ENCODE data around the gene CYRIA.

Gene CYRIA

DNA sequence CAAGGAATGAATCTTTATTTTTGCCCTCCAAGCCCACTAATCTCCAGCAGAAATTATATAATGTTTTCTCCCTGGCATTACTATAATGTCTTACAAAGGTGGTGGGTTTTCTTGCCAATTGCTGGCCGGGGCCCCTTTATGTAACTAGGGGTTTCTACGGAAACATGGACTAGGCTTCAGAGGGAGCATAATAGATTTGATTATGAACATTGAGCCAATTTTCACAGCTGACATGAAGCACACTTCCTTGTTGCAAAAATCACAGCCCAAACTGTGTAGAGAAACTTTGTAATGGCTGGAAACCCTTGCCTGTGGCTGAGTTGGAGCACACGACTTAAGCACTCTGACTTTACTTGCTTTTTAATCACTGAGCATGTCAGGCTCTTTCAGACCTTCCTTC is 3.8 kb upstream of the CYRIA start:
- DNase-seq (ENCODE audit: low spot score), result no peak

DNA sequence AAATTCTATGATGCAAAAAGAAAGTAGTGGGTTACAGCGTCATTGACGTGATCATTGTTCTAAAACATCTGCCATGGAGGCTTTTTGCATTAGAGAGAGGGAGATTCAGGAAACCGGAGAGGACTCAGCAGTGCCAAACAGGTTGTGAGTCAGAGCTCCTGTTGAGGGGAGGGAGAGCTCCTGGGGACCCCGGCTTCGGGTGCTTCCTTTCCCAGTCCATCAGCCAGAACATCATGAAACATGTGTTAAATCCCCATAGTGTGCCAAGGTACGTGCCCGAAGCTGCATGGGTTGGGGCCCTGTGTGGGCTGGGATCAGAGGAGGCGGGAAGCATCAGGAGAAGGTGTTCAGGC is 791 bp upstream of the CYRIA start:
- no peak for DNase-seq (ENCODE audit: low spot score)

DNA sequence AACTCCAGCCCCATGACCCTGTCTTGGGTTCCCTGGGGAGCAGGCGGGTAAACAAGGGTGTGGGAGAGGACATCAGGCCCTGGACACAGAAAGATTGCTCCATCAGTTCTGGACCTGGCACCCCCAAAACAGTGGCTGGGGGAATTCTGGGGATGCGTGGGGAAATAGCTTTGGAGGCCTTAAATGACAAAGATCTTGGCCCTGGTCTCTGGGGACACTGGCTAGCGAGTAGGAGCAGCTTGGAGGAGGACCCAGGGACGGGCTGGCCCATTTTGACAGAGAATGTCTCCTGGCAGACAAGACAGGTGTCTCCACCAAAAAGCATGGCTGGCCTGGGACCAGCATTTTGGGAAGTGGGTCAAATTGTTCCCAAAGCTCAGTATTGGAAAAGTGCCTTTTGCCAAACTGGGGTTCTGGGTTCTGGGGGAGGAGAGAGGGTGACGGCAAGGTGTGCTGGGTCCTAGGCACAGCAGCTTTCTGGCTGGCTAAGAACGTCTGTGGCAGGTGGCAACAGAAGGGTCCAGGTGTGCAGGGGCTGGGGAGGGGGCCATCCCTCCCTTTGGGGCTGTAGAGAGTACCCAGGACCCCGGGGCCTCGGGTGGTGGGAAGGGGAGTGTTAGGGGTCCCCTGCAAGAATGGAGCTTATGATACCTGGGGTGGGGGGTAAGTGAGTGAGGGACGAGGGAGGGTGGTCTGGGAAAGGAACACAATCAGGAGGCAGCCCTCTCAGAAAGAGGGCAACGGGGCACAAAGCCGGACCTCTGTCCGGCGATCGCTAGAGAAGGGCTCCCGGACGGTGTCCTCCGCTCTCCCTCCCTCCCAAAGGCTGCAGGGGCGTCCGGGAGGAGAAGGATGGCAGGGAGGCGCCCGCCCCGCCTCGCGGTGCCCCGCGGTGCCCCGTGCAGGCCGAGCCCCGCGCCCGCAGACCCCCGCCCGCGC is 556 bp downstream of the CYRIA start:
- no peak for DNase-seq (ENCODE audit: low spot score)

DNA sequence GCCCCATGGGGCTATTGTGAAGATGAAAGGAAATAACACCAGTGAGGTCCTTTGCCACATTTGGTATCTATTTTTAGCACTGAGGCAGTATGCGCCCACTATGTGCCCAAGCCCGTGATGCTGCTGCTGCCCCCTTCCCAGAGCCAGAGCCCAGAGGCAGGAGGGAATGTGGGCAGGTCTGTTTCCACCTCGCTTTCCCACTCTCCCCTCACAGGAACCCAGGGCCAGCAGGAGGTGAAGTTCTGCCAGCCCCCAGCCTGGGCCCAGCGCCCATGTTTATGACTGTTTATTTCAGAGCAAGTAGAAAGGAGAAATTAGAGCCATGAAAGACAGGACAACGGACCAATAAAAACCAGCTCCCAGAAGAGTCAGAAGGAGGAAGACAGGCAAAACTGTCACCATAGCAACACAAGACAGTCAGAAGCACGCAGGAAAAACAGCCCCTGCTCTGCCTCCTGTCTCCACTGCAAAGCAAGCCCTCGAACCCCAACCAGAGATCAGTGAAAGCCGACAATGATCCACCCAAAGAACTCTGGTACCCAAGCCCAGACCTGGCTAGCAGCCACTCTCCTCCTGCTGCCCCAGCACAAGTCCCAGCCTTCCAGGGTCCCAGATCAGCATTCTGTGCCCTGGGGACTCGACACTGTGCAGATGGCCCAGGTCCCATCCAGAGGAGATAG is 1.4 kb downstream of the CYRIA start:
- DNase-seq (ENCODE audit: low spot score), result peak; percentile 93

DNA sequence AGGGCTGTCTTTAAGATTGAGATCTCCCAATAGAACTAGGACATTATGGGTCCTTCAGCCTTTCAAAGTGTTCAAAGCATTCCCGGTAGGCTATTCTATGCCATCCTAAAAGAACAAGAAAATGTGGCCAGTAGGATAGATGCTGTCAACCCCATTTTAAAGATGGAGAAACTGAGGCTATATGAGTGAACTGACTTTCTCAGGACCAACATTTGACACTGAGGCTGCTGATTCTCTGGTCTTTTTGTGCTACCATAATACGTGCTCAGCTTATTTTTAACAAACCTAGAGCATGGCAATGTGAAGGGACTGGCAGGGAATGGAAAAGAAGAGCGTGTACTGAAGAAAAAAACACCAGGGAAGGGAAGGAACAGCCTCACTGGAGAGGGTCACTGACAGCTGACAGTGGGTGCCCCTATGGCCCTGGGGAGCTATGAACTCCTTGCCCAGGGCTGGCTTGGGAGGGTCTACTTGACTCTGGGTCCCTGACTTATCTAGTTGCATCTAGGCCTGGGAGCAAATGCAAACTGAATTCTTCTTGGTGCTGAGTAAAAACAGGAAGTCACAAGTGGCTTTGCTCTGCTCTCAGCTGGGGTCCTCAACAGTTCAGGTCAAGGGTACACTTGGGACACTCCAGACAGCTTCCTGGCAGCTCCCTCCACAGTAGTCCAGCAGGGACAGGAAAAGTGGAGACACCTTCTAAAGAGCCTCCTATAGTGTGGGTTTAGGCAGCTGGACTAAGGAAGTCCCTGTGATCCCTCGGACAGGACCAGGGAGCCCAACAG is 2.3 kb downstream of the CYRIA start:
- no peak for DNase-seq (ENCODE audit: low spot score)

DNA sequence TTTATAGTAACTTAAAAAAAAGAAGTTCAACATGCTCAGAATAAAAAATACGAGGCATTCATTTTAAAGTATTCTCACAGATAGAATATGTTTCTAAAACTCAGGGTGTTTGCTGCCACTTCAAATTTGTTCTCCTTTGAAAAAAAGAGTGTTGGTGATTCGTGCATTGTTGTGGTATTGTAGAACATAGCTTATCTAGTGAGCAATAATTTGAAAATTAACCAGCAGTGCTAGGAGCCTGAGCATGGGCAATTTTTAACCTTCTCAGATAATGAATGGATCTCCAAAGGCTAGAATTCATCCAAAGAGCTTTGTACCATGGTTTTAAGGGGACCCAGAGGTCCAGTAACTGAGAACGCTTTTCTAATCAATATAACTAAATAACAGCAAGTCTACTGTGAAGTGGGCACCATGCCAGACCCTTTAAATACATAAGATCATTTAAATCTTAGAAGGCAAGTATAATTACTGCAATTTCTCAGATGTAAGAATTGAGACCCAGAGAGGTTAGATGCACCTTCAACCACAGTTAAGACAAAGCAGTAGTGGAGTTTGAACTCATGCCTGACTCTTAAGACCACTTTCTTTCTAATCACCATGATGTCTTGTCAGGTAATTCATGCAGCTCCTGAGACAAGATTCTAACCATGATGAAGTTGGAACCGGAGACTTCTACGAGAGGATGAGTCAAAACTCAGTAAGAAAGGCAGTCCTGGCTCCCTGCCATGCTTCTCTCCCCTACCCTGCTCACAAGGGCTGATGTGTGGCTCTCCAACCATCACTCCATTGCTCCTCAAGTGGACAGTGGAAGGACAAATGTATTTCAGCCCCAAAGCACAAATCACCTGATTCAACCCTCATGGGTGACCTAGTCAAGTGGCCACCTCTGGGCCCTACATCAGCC is 3.4 kb downstream of the CYRIA start:
- no peak for DNase-seq (ENCODE audit: low spot score)

DNA sequence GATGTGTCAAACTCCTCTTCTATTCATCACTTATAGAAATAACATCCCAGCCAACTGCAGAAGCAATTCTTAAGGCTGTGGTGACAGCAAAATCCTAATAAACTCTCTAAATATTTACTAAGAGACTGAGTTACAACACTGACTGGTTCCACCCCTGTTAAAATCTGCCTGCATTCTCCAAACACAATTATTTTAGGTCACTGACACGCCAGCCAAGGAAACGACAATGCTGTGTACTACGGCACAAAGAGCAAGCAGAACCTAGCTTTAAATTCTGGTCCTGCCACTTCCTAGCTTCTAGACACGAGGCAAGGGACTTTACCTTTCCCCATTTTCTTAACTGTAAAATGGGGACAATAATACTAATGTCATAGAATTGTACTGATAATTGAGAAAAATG is 4.1 kb downstream of the CYRIA start:
- DNase-seq (ENCODE audit: low spot score), result no peak

DNA sequence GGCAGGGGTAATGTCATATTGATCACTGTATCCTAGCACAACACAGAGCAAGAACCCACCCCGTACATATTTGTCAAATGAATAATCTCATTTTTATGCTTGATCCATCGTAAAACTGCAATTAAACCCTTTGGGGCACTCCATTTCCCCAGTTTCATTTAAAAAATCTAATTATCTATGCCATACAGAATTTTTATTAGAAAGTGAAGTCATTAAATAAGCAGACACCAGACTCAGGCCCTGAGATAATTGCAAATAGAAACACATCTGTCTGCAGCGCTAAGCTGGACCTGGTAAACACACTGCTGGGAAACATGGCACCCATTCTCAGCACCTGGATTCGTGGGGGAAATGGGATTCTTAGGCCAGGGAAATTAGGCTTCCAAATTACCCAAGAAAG is 5.1 kb downstream of the CYRIA start:
- no peak for DNase-seq (ENCODE audit: low spot score)

DNA sequence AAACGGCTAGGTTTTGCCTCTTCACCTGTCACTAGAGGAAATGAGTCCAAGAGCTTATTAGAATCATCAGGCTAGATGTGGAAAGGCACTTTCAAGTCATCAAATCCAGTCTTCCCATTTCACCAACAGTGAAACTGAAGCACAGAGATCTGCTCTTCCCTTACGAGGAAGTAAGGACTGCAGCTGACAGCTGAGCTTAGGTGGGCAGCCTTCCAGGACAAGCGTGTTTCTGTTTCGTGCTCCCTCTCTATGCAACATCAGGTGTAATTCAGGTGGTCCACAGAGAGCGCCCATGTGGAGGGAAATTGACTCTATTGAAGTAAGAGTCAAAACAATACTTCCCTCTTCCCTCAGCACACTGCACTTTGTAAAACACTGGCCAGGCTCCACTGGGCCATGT is 5.5 kb downstream of the CYRIA start:
- DNase-seq (ENCODE audit: low spot score), result no peak

DNA sequence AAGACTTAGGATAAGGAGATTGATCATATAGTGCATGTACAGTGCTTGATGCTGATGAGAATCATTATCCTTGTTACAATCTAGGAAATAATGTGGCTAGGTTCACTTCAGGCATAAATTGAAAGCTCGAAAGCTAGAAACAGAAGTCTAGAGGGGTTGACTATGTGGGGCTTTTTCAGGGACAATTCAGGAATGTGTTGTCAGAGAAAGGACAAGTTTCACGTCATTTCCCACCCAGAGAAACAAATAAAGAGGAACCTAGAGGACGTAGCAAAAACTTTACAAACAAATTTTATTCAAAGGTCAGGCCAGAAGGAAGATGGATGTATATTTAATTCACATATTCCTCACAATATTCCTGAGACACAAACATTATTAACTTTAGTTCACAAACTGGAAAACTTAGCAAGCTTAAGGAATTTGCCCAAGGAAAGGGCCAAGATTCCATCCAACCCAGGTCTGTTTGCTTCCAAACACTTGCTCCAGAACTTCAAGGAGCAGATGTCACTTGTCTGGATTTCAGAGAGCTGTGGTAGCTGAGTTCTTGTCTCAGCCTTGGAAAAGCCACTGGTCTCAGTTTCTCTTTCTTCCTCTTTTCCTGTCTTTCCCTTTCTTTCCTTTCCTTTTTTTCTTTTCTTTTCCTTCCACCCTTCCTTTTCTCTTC is 7.4 kb downstream of the CYRIA start:
- no peak for DNase-seq (ENCODE audit: low spot score)

DNA sequence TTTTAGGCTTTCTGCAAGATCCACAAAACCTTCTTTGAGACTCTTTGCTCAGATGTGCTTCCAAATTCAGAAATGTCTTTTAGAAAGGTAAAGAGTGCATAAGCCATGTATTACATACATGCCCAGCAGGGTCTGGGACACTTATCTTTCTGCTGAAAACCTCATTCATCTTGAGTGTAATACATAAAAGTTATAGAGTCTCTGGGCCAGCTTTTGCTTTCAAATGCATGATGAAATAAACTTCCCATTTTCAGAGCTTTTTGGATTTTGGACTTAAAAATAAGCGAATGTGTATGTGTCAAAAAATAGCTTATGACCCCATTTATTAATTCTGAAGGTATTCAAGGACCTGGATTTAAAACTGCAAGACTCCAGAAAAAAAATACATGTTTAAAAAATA is 8.0 kb downstream of the CYRIA start:
- DNase-seq (ENCODE audit: low spot score), result no peak

DNA sequence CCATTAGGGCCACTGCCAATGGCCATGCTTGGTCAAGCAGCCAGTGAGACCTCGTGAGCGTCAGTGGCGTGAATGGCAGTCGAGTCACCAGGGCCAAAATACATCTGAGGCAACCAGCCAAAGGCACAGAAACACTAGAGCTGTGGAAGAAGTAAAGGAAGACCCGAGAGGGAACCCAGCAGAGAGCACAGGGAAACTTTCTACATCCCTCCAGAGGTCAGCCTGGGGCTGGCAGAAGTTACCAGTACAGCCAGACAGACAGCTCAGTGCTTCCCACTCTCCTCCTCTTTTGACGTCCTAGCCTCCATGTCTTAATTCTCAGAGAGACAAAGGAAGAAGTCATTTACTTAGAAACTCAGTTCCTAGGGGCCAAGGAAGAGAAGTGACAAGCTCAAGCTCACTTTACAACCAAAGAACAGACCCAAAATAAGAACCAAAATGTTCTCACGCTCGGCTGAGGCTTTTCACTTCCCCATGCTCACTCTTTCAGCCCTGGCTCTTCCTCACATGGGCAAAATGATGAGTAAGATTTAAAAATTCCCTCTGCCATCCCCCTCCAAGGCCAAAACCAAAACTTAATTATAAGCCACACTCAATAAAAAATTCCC is 8.7 kb downstream of the CYRIA start:
- peak; percentile 82 for DNase-seq (ENCODE audit: low spot score)

DNA sequence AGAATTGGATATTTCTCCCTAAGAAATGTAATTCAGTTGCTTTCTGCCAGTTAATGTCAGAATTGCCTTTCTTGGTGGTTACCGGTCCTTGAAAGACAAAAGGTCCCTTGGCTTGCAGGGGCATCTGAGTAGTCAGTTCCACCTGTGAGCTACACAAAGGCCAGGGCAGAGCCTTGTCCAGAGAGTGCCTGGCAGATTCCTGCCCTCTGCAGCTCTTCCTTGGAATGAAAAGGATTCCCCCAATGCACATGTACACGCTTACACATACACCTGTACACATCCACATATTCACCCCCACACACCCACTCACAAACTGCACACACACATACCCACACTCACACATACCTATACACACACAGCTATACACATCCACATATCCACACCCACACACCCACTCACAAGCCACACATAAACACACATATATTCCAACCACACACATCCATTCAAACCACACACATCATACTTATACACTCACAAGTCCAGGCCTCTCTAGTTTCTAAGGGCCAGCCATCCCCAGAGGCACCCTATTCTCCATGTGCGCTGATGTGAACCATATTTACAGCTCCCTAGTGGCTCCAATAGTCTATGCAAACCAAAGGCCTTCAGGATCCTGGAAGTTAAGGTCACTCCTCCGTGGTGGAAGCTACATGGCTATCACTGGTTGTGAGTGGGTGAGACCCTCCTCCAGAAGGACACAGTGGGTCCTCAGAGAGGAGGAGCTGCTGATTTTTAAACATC is 9.6 kb downstream of the CYRIA start:
- DNase-seq (ENCODE audit: low spot score), result no peak

DNA sequence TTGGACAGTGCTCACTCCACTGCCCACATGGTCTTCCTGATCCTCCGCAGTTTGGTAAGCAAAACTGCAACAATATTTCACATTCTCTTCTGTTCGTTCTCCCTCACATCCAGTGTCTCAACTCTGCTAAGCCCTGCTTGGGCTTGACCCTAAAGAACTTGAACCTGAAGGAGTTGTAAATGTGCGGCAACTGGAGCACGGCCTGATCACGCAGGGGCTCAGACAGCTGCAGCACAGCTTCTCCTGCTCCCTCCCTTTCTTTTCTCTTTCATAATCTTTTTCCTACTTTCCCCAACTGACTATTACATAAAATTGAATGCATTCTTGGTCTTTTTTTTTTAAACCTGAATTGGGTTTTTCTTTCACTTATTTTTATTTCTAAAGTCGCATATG is 10.2 kb downstream of the CYRIA start:
- no peak for DNase-seq (ENCODE audit: low spot score)

DNA sequence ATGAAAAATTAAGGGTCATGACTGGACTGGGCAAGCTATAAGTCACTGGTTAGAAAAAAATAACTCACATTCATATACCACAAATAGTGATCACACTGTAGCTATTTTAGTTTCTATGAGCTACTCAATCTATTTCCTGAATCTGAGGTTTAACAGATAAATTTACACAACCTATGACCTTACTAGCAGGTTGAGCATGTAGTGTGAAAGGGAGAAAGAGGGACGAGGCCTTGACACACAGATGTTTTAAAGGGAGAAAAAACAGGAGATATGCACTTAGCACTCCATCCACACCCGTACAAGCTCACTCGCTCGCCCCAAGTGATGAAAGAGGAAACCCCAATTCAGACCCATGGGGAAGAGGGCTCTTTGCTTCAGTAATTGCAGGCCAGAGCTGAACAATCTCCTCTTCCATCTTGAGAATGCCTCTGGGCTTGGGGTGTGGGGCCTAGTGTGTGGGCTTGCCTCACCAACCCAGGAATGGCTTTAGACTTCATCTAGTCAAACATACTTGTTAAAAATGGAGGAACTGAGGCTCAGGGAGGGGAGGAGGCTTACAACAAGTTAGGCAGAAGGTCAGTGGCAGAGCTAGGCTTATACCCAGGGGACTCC is 10.7 kb downstream of the CYRIA start:
- no peak for DNase-seq (ENCODE audit: low spot score)

DNA sequence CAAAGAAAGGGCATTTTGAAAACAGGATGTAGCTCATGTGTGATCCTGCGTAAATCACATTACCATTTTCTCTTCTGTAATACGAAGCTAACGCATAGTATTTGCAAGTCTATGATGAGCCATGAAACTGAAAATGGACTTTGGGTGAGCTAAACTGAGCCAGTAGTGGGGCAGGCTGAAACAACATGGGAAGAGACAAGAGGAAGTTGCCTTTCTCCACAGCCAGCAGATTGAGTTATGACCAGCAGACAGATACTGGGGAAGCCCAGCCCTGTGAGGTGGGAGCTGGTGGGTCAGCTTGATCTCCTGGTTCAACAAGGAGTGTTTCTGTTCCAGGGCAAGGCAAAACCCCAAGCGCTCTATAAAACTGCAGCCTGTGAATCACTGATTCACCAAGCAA is 11.8 kb downstream of the CYRIA start:
- no peak for DNase-seq (ENCODE audit: low spot score)

DNA sequence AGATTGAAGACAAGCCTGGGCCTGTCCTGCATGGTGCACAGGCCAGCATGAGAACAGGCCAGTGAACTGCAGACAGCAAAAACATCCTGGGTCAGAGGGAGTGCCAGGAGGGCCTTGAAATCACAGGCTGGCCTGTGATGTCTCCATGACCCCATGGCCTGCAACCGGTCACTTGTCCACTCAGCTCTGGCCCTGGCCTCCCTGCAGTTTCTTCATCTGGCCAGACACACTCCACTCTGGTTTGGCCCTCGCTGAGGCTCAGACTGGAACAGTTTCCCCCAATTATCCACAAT is 12.6 kb downstream of the CYRIA start:
- DNase-seq (ENCODE audit: low spot score), result no peak

DNA sequence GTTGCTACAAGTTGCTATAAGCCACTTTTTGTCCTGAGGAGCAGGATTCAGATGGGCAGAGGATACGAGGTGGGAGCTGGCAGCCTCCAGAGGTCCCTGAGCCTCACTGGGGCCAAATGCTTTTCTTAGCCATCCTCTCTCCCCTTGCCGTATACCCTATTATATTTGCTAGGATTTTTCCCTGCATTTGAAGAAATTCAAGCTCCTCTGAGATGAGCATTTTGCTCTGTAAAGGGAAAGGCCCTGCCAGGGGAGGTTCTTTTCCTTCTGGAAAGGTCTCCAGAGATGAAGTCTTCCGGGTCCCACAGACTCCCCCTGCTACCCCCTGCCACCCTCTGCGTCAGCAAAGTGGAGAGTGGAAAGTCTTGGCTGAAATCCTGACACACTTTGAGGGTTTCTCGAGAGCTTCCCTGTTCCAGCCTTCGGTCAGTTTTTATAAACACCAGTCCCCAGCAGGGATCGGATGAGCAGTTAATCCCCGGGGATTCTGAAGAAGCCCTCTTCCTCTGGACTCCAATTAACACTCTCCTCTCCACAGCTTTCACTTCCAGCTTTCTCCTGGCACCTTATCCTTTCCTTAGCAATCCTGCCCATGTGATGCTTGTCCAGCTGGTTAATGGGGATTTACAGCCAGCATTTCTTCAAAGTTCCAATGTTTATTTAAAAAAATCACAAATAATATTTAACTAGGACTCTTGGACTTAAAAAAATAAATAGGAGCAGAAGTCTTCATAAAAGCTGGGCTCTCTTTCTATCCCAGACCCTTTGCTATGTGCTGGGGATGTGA is 13.1 kb downstream of the CYRIA start:
- DNase-seq (ENCODE audit: low spot score), result no peak
